22Rv1 (cell line): ENCODE measurements around the gene ACOT7.

Experiments used
- ZFX ChIP-seq: fragments of 450-650 bp; IDR thresholded peaks from 2 replicates; pipeline ENCODE4 v1.6.1; 2017; ENCODE audit warnings: antibody characterized with exemption, borderline replicate concordance
- TF ChIP-seq, protein P1 (sequence below): fragments of 450-650 bp; IDR thresholded peaks from 2 replicates; pipeline ENCODE4 v1.5.1; 2017; ENCODE audit warnings: mild to moderate bottlenecking

DNA sequence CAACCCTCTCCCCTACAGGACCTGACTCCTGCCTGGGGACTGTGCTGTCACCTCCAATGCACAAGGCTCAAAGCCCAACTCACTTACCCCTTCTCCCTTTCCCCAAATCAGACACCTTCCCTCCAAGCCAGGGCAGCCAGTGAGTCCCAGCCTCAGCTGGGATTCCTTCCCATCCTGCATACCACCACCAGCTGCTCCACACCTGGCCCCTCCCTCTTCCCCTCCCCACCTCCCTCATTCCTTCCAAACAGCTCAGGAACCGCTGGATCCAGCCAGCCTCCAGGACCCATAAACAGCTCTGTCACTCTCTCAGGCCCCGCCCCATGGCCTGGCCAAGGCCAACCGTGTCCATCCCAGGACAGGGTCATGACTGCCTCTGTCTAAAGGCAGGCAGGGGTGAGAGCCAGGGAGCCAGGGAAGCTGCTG is 41.4 kb downstream of the ACOT7 start:
- TF ChIP-seq, protein P1, sequence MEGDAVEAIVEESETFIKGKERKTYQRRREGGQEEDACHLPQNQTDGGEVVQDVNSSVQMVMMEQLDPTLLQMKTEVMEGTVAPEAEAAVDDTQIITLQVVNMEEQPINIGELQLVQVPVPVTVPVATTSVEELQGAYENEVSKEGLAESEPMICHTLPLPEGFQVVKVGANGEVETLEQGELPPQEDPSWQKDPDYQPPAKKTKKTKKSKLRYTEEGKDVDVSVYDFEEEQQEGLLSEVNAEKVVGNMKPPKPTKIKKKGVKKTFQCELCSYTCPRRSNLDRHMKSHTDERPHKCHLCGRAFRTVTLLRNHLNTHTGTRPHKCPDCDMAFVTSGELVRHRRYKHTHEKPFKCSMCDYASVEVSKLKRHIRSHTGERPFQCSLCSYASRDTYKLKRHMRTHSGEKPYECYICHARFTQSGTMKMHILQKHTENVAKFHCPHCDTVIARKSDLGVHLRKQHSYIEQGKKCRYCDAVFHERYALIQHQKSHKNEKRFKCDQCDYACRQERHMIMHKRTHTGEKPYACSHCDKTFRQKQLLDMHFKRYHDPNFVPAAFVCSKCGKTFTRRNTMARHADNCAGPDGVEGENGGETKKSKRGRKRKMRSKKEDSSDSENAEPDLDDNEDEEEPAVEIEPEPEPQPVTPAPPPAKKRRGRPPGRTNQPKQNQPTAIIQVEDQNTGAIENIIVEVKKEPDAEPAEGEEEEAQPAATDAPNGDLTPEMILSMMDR = no peak
- TF ChIP-seq ZFX = no peak
